Small intestine (tissue), 7 donors: ENCODE data around the gene BRD8. TPM values are rescaled to one million over a fixed set of nuclear protein-coding genes. Genes with fewer than 3 reads are reported as not detected.
A peak's percentile ranks its signal among the peaks of the same experiment; 100 is the strongest.

Source experiments
- DNase-seq, 2 donors: peaks; one replicate each; pipeline versions ENCODE4 v3.0.0 to v3.0.0-alpha.2; 2013
- FAIRE-seq: peaks from 2 replicates; lab custom pipeline; 2012; peaks lifted over from hg19 to GRCh38; lab: Jason Lieb, UNC
- H3K27ac ChIP-seq, 3 donors: one replicate each; pipeline ENCODE4 v1.5.1; 2013; ENCODE audit warnings: low read length in 2 of 3, mild to moderate bottlenecking in 2 of 3, control low read depth in 1 of 3, inconsistent platforms in 1 of 3, low read depth in 1 of 3, moderate library complexity in 1 of 3
- H3K27me3 ChIP-seq, 3 donors: one replicate each; pipeline ENCODE4 v1.6.1; 2013; ENCODE audit warnings: low read length in 3 of 3, inconsistent platforms in 1 of 3; ENCODE audit not compliant: control insufficient read depth in 3 of 3, insufficient read depth in 3 of 3
- H3K36me3 ChIP-seq, 3 donors: one replicate each; pipeline ENCODE4 v1.6.1; 2013; ENCODE audit warnings: low read length in 3 of 3, inconsistent platforms in 1 of 3, low read depth in 1 of 3, mild to moderate bottlenecking in 1 of 3, moderate library complexity in 1 of 3; ENCODE audit not compliant: control insufficient read depth in 3 of 3, insufficient read depth in 2 of 3
- H3K4me1 ChIP-seq, 3 donors: one replicate each; pipeline ENCODE4 v1.6.1; 2013; ENCODE audit warnings: low read length in 2 of 3, inconsistent platforms in 1 of 3, low read depth in 1 of 3, mild to moderate bottlenecking in 1 of 3, moderate library complexity in 1 of 3; ENCODE audit not compliant: control insufficient read depth in 3 of 3, insufficient read depth in 2 of 3
- H3K4me3 ChIP-seq, 3 donors: one replicate each; pipeline ENCODE4 v1.5.1; 2013; ENCODE audit warnings: low read length in 3 of 3, control low read depth in 1 of 3, inconsistent platforms in 1 of 3, low read depth in 1 of 3, mild to moderate bottlenecking in 1 of 3, moderate library complexity in 1 of 3
- H3K9me3 ChIP-seq, 2 donors: one replicate each; pipeline ENCODE4 v1.6.1; 2013; ENCODE audit warnings: low read depth in 1 of 2, low read length in 1 of 2; ENCODE audit not compliant: control insufficient read depth in 2 of 2, insufficient read depth in 1 of 2
- WGBS, 3 donors: extraction: QIAGEN DNeasy Blood & Tissue Kit; methylation state at CpG; one replicate each; pipeline ENCODE4 v1.1.7; 2013; 5-methylcytosine and 5-hydroxymethylcytosine counted together
- polyA plus RNA-seq, 4 donors: library from polyadenylated mRNA; stranded (reverse) in 3 of 4; unstranded in 1 of 4; fragments of 200-250 nt in 3 of 4; fragments of 120-200 nt in 1 of 4; gene quantifications; one replicate each; pipeline versions ENCODE4 v1.2.1 to v1.2.3, GENCODE V29; 2013
- donor health status: healthy with polysubstance abuse.
- donor health status: control.
- donor health status: control.
- donor health status: Bipolar disorder and iron deficiency.
- donor health status: healthy.

BRD8 gene
- polyA plus RNA-seq, 4 donors, result 17.0 to 82.6 (median 28.3) TPM

DNA sequence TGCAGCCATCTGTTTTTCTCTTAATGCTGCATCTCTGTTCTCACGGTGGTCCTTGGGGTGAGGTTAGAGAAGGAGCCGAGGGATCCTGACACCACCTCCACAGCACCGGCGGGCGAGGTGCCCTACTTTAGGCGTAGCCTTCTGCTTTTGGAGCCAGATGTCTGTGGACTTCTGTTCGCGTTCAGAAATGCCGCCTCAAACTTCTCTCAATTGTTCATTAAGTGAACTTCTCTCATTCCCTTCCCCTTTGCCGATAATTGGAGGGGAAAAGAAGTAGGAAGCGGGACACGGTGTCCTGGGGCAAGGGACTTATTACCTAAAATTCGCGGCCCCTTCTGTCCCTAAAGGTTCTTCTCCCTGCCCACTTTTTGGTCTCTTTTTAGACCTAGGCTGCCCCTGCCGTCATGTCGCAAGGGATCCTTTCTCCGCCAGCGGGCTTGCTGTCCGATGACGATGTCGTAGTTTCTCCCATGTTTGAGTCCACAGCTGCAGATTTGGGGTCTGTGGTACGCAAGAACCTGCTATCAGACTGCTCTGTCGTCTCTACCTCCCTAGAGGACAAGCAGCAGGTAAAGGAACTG is 937 bp upstream of the BRD8 start:
- Histone ChIP-seq H3K4me3 (peak overlapping the region in 2 of 3 donors; percentile 20 to 93), H3K27ac (peak overlapping the region in 1 of 3 donors; percentile 17), H3K4me1 (peaks cover 2 to 11% (median 3%) of the 10 kb centered on the region in 3 donors), H3K9me3 (no peaks in the 10 kb centered on the region), H3K27me3 (no peaks in the 10 kb centered on the region), H3K36me3 (peaks cover 0 to 37% (median 4%) of the 10 kb centered on the region in 3 donors)
- no peak for FAIRE-seq
- DNase-seq, result peak in 1 of 2 donors; percentile 10
- WGBS, 3 donors, result 1 to 2% (median 1%) methylated on average over 23 of the region's 23 CpGs

- Histone ChIP-seq H3K27ac (peak overlapping the region in 2 of 3 donors; percentile 87), H3K4me1 (peaks cover 2 to 11% (median 3%) of the 10 kb centered on the region in 3 donors), H3K9me3 (no peaks in the 10 kb centered on the region), H3K4me3 (peak overlapping the region; percentile 50 to 93 (median 75)), H3K27me3 (no peaks in the 10 kb centered on the region), H3K36me3 (peaks cover 0 to 37% (median 2%) of the 10 kb centered on the region in 3 donors)
- WGBS, 3 donors, result 0 to 1% (median 0%) methylated on average over 16 of the region's 16 CpGs
- FAIRE-seq (no peak), DNase-seq (peak; percentile 48 to 66)
Observed at GRCh38 chr5:138177941-138178515, 402 bp downstream of the BRD8 start.

- Histone ChIP-seq H3K27ac (no peak overlapping the region), H3K36me3 (peaks cover 18 to 52% (median 20%) of the 10 kb centered on the region in 3 donors), H3K4me1 (no peaks in the 10 kb centered on the region), H3K9me3 (no peaks in the 10 kb centered on the region), H3K4me3 (no peak overlapping the region), H3K27me3 (no peaks in the 10 kb centered on the region)
- FAIRE-seq (no peak), DNase-seq (no peak)
Observed at GRCh38 chr5:138170299-138170698, 8.1 kb downstream of the BRD8 start.

- Histone ChIP-seq H3K9me3 (no peaks in the 10 kb centered on the region), H3K27ac (no peak overlapping the region), H3K4me1 (no peaks in the 10 kb centered on the region), H3K27me3 (no peaks in the 10 kb centered on the region), H3K36me3 (peaks cover 29 to 53% (median 31%) of the 10 kb centered on the region in 3 donors), H3K4me3 (no peak overlapping the region)
- FAIRE-seq, result no peak
- no peak for DNase-seq
- 88 to 91% (median 90%) methylated on average over 5 of the region's 5 CpGs for WGBS, 3 donors
Observed at GRCh38 chr5:138169124-138169523, 9.3 kb downstream of the BRD8 start.

DNA sequence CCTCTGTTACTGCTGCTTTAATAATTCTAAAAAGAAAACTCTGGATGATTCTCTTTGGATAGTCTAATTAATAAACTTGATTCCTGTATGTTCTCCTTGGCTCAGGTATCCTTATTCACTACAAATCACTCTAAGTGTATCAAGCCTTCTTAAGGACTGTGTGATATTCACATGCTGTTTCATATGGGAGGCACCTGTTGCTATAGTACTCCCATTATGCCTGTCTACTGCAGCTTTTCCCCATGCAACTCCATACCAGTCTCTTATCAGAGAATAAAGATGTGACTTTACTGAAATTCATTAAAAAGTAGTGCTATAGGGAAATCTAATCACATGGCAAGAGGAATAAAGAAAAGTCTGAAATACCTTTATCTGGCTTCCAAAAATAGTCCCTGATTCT is 14.7 kb downstream of the BRD8 start:
- Histone ChIP-seq H3K9me3 (no peaks in the 10 kb centered on the region), H3K4me1 (no peaks in the 10 kb centered on the region), H3K4me3 (no peak overlapping the region), H3K27ac (no peak overlapping the region), H3K27me3 (no peaks in the 10 kb centered on the region), H3K36me3 (peaks cover 42 to 55% (median 53%) of the 10 kb centered on the region in 3 donors)
- no peak for FAIRE-seq
- DNase-seq, result no peak

DNA sequence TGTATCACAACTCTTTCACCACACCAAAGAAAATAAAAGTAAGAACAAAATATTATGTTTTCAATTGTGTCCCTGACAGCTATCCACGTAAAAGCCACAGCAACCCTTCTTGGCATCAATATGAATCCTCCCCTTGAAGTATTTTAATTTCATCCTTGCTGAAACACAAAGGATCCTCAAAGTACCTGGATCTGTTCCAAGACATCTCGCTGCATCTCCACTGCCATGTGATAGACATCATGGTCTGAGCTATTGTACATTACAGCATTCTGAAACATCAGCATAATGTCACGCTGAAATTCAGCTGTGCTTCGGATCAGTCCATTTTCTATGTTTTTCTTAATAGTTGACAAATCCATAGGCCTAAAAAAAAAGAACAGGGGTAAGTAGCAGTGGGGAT is 17.7 kb downstream of the BRD8 start:
- 93 to 96% (median 95%) methylated on average over 4 of the region's 4 CpGs for WGBS, 3 donors
- Histone ChIP-seq H3K27me3 (no peaks in the 10 kb centered on the region), H3K4me1 (no peaks in the 10 kb centered on the region), H3K4me3 (no peak overlapping the region), H3K9me3 (no peaks in the 10 kb centered on the region), H3K36me3 (peaks cover 39 to 49% (median 45%) of the 10 kb centered on the region in 3 donors), H3K27ac (no peak overlapping the region)
- no peak for DNase-seq
- FAIRE-seq, result no peak

DNA sequence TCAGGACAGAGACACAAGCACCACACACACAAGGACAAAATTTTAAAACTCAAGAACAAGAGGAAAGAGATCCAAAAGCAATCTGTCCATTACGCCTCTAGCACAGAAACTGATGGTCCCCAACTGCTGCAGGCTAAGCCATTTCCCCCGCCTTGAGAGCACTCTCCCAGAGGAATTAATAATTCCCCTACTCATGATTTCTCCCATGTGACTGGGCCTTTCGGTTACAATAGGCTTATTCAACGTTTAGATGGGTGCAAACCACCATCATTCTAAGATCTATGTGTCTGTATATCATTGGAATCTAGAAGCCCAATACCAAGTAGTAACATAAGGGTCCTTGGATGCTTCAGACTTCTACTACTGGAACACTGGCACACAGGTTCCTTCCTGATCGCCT is 18.8 kb downstream of the BRD8 start:
- 91 to 95% (median 93%) methylated on average over 5 of the region's 5 CpGs for WGBS, 3 donors
- Histone ChIP-seq H3K4me3 (no peak overlapping the region), H3K36me3 (peaks cover 32 to 41% (median 38%) of the 10 kb centered on the region in 3 donors), H3K27me3 (no peaks in the 10 kb centered on the region), H3K9me3 (no peaks in the 10 kb centered on the region), H3K27ac (no peak overlapping the region), H3K4me1 (no peaks in the 10 kb centered on the region)
- DNase-seq, result no peak
- FAIRE-seq, result no peak

DNA sequence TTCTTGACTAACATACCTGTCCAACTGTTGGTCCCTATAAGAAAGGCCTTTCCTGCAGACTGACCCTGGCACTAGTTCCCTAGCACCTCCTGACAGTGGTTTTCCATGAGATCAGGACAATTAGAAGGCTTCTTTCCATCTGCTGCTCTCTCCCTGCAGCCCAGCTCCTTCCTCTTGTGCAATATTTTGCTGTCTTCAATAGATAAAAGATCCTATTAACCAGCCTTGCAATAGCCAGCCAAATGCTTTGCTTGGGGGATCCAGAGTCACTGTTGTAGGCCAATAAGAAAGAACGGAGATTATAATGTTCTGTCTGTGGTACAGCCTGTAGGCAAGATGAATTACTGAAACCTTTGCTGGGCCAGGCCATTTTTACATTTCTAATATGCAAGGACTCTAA is 20.8 kb downstream of the BRD8 start:
- DNase-seq, result no peak
- Histone ChIP-seq H3K36me3 (peaks cover 24 to 33% (median 25%) of the 10 kb centered on the region in 3 donors), H3K27me3 (no peaks in the 10 kb centered on the region), H3K27ac (no peak overlapping the region), H3K4me3 (no peak overlapping the region), H3K9me3 (no peaks in the 10 kb centered on the region), H3K4me1 (no peaks in the 10 kb centered on the region)
- 86 to 94% (median 93%) methylated on average over 1 of the region's 1 CpG for WGBS, 3 donors
- no peak for FAIRE-seq
